K562 (cell line): Measurements from ENCODE around the gene SDS. TPM values are rescaled to one million over a fixed set of nuclear protein-coding genes. Genes with fewer than 3 reads are reported as not detected.

ENCODE experiments used
- ATAC-seq: fragments of 200-7000 bp; cut with Tn5 transposase; 3 replicates; pipeline ENCODE4 v1.9.1; 2020; ENCODE audit warnings: moderate library complexity
- BruUV-seq: library from RNA; stranded (reverse); fragments of 400-500 nt; replicated peaks from 2 replicates; lab custom pipeline; 2021; lab: Mats Ljungman, UMichigan
- CTCF ChIA-PET: fragments of 300-600 bp; formaldehyde crosslinking; extraction: SDS; loops from one replicate; lab custom pipeline; 2021; ENCODE audit warnings: low intra/inter-chr PET ratio; lab: Yijun Ruan, JAX
- POLR2A ChIA-PET: fragments of 300-600, 350-650 bp; sonication (Branson Sonifier 250); formaldehyde crosslinking; extraction: SDS; loops from one replicate; lab custom pipeline; 2021; ENCODE audit warnings: antibody characterized with exemption, inconsistent platforms; lab: Yijun Ruan, JAX
- DNase-seq, 4 experiments: peaks; one replicate each; pipeline versions ENCODE4 v3.0.0 to v3.0.0-alpha.2; 2011 to 2018; ENCODE audit warnings: low spot score in 3 of 4, mixed read lengths in 3 of 4; ENCODE audit errors: extremely low read depth in 1 of 4
- FAIRE-seq: peaks from 2 replicates; lab custom pipeline; 2011; peaks lifted over from hg19 to GRCh38; lab: Jason Lieb, UNC
- H2AFZ ChIP-seq: 2 replicates; pipeline ENCODE4 v1.6.0; 2011; ENCODE audit warnings: low read depth, low read length, control low read depth, inconsistent platforms
- H3K27ac ChIP-seq: fragments of 200-600 bp; 3 replicates; pipeline ENCODE4 v1.8.0; 2011; ENCODE audit warnings: low read depth, mild to moderate bottlenecking, control low read depth, inconsistent platforms, low read length, moderate library complexity, mixed read lengths; ENCODE audit errors: extremely low read depth
- H3K27me3 ChIP-seq, 2 experiments: fragments of 300-600 bp in 1 of 2; 2 replicates in 1 of 2; 3 replicates in 1 of 2; pipeline versions ENCODE4 v1.6.0 to v1.8.0; 2011; ENCODE audit warnings: inconsistent platforms in 2 of 2, low read length in 2 of 2, mild to moderate bottlenecking in 1 of 2, mixed read lengths in 1 of 2, moderate library complexity in 1 of 2; ENCODE audit not compliant: control insufficient read depth in 2 of 2, insufficient read depth in 2 of 2
- H3K36me3 ChIP-seq: fragments of 300-600 bp; 3 replicates; pipeline ENCODE4 v1.8.0; 2011; ENCODE audit warnings: mild to moderate bottlenecking, low read length, inconsistent platforms; ENCODE audit not compliant: control insufficient read depth, insufficient read depth
- H3K4me1 ChIP-seq, 2 experiments: fragments of 200-600 bp in 1 of 2; replicated peaks in 1 of 2; 2 replicates in 1 of 2; 3 replicates in 1 of 2; pipeline versions ENCODE4 v1.5.1 to v1.8.0; 2011; ENCODE audit warnings: inconsistent platforms in 2 of 2, low read length in 2 of 2, mild to moderate bottlenecking in 1 of 2, mixed read lengths in 1 of 2, moderate library complexity in 1 of 2; ENCODE audit not compliant: control insufficient read depth in 2 of 2, insufficient read depth in 2 of 2
- H3K4me2 ChIP-seq: 2 replicates; pipeline ENCODE4 v1.6.1; 2011; ENCODE audit warnings: low read length, control low read depth, inconsistent platforms, mixed read lengths; ENCODE audit not compliant: insufficient read depth
- H3K4me3 ChIP-seq: fragments of 200-600 bp; sonication (generic), shearing (Covaris generic); 2 replicates; pipeline ENCODE4 v1.5.1; 2016; ENCODE audit warnings: control low read depth, inconsistent platforms
- H3K79me2 ChIP-seq: fragments of 200-600 bp; 3 replicates; pipeline ENCODE4 v1.8.0; 2011; ENCODE audit warnings: low read length, inconsistent platforms; ENCODE audit not compliant: control insufficient read depth, insufficient read depth
- H3K9ac ChIP-seq, 2 experiments: 2 replicates each; pipeline versions ENCODE4 v1.6.0 to v1.6.1; 2011; ENCODE audit warnings: low read depth in 2 of 2, low read length in 2 of 2, control low read depth in 1 of 2, inconsistent platforms in 1 of 2, mild to moderate bottlenecking in 1 of 2, mixed read lengths in 1 of 2; ENCODE audit not compliant: insufficient read depth in 1 of 2
- H3K9me1 ChIP-seq: one replicate; pipeline ENCODE4 v1.6.0; 2011; ENCODE audit warnings: inconsistent platforms, mild to moderate bottlenecking, low read length, moderate library complexity; ENCODE audit not compliant: control insufficient read depth, insufficient read depth
- H3K9me3 ChIP-seq: replicated peaks from 2 replicates; pipeline ENCODE4 v1.5.1; 2011; ENCODE audit warnings: low read depth, low read length, inconsistent platforms; ENCODE audit not compliant: control insufficient read depth, insufficient read depth
- H4K20me1 ChIP-seq: replicated peaks from 2 replicates; pipeline ENCODE4 v1.6.1; 2011; ENCODE audit warnings: low read length, inconsistent platforms, mixed read lengths; ENCODE audit not compliant: control insufficient read depth, insufficient read depth
- MBD2 ChIP-seq: sonication (generic); IDR thresholded peaks from 2 replicates; pipeline ENCODE4 v1.6.1; 2016; ENCODE audit warnings: low read depth, borderline replicate concordance
- STAT5B ChIP-seq: fragments of 250-450 bp; sonication (Bioruptor Pico); IDR thresholded peaks from 2 replicates; pipeline ENCODE4 v1.8.0; 2021; ENCODE audit warnings: mild to moderate bottlenecking, inconsistent platforms
- YBX1 ChIP-seq: fragments of 450-650 bp; IDR thresholded peaks from 2 replicates; pipeline ENCODE4 v1.7.1; 2016; ENCODE audit warnings: mild to moderate bottlenecking
- ZNF408 ChIP-seq: fragments of 250-450 bp; sonication (Bioruptor Pico); IDR thresholded peaks from 2 replicates; pipeline ENCODE4 v1.4.0; 2020; ENCODE audit warnings: low read depth, mild to moderate bottlenecking, moderate library complexity
- ZSCAN32 ChIP-seq: fragments of 450-650 bp; formaldehyde crosslinking; IDR thresholded peaks from 2 replicates; pipeline ENCODE4 v1.4.0; 2020; ENCODE audit warnings: mild to moderate bottlenecking, moderate library complexity
- WGBS: fragments of 100-300 bp; shearing (Covaris generic); methylation state at CpG from one replicate; pipeline ENCODE4 v1.1.6; 2016; ENCODE audit warnings: low coverage, mixed read lengths; ENCODE audit not compliant: insufficient coverage; ENCODE audit errors: missing lambda C conversion rate; 5-methylcytosine and 5-hydroxymethylcytosine counted together
- in situ Hi-C: fragments of 300-500 bp; cut with MboI; formaldehyde crosslinking; loops from 4 replicates; pipeline ENCODE4 v1.15.0; 2018; ENCODE audit warnings: inconsistent platforms, mixed read lengths
- intact Hi-C: fragments of 100-400 bp; cut with micrococcal nuclease; formaldehyde crosslinking; loops from 2 replicates; pipeline ENCODE4 v1.14.2; 2022
- polyA plus RNA-seq, 8 experiments: library from polyadenylated mRNA; depleted of rRNA in 4 of 8; stranded (reverse) in 5 of 8; unstranded in 3 of 8; fragments of >200 nt; fragmentation: Nextera tagmentation in 2 of 8; fragmentation: Illumina TruSeq in 1 of 8; extraction: Ambion mirVana in 2 of 8; extraction: Trizol in 1 of 8; gene quantifications; 2 replicates each; pipeline versions ENCODE4 v1.2.1 to v1.2.3, GENCODE V29; 2011 to 2014; ENCODE audit warnings: inconsistent platforms in 1 of 8, missing spikeins in 1 of 8
- total RNA-seq, 7 experiments: library from RNA; depleted of rRNA in 6 of 7; stranded (reverse); fragments of >200 nt in 6 of 7; fragmentation: Illumina TruSeq in 2 of 7; extraction: Trizol in 2 of 7; gene quantifications; 2 replicates each; pipeline versions ENCODE4 v1.2.1 to v1.2.3, GENCODE V29; 2011 to 2021; ENCODE audit warnings: low replicate concordance in 1 of 7
- TF ChIP-seq, protein P1 (sequence below): fragments of 450-650 bp; IDR thresholded peaks from 2 replicates; pipeline ENCODE4 v1.7.1; 2018; ENCODE audit warnings: mild to moderate bottlenecking, low read depth; ENCODE audit not compliant: partially characterized antibody

SDS gene
- total and polyA plus RNA-seq, 9 of the 15 experiments (the other 6 are each of a cell fraction or from before 2014, with no cell fraction given), result 0.07 to 1.1 (median 0.12) TPM; not detected in 1

DNA sequence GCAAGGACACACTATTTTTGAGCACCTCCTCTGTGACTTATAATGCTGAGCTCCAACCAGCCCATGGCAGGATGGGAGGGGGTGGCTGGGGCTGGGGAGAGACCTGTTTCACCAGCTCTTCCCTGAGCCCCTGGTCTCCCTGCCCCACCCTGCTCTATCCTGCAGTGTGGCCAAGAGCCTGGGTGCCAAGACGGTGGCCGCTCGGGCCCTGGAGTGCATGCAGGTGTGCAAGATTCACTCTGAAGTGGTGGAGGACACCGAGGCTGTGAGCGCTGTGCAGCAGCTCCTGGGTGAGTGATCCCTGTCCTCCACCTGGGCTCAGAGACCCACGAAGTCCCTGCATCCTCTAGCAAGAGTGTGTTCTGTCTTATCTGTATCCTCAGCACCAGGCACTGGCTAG, 32.9 kb upstream of the SDS start:
- Histone ChIP-seq H3K4me3 (no peak overlapping the region), H4K20me1 (no peaks in the 10 kb centered on the region), H3K4me2 (no peak overlapping the region), H3K9me3 (no peaks in the 10 kb centered on the region), H3K9ac (no peak overlapping the region), H3K4me1 (peaks cover 5 to 8% of the 10 kb centered on the region in 2 experiments; a peak in 3 of 5 replicates), H2AFZ (no peak overlapping the region), H3K27ac (no peak overlapping the region), H3K36me3 (no peaks in the 10 kb centered on the region), H3K27me3 (peaks cover 6 to 25% of the 10 kb centered on the region in 2 experiments; a peak in 3 of 5 replicates), H3K9me1 (no peaks in the 10 kb centered on the region), H3K79me2 (no peaks in the 10 kb centered on the region)
- no TSS peak for BruUV-seq
- FAIRE-seq, result no peak
- in situ Hi-C loops, result no loop called here
- ATAC-seq, result no peak; the same call in 2 of the 3 replicates
- intact Hi-C loops, result no loop called here
- TF ChIP-seq ZSCAN32, result no peak
- TF ChIP-seq STAT5B (CRISPR knock-in tag), result no peak
- TF ChIP-seq MBD2, result no peak
- TF ChIP-seq ZNF408, result no peak
- TF ChIP-seq YBX1, result no peak
- TF ChIP-seq, protein P1, sequence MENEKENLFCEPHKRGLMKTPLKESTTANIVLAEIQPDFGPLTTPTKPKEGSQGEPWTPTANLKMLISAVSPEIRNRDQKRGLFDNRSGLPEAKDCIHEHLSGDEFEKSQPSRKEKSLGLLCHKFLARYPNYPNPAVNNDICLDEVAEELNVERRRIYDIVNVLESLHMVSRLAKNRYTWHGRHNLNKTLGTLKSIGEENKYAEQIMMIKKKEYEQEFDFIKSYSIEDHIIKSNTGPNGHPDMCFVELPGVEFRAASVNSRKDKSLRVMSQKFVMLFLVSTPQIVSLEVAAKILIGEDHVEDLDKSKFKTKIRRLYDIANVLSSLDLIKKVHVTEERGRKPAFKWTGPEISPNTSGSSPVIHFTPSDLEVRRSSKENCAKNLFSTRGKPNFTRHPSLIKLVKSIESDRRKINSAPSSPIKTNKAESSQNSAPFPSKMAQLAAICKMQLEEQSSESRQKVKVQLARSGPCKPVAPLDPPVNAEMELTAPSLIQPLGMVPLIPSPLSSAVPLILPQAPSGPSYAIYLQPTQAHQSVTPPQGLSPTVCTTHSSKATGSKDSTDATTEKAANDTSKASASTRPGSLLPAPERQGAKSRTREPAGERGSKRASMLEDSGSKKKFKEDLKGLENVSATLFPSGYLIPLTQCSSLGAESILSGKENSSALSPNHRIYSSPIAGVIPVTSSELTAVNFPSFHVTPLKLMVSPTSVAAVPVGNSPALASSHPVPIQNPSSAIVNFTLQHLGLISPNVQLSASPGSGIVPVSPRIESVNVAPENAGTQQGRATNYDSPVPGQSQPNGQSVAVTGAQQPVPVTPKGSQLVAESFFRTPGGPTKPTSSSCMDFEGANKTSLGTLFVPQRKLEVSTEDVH, result no peak
- ChIA-PET POLR2A (interaction anchor here (0.5 kb wide), 1 partner anchor 98 kb away, joined by 3 read pairs; no protein-coding TSS in a partner anchor), CTCF (no interaction called here)
- no peak for DNase-seq
- WGBS, result 0% methylated on average over 6 of the region's 6 CpGs
